PFSK-1 (cell line): ENCODE data around the gene IDH3G.

Experiments
- FOXP2 ChIP-seq: optimal IDR thresholded peaks from 2 replicates; pipeline ENCODE3; 2011; ENCODE audit warnings: borderline replicate concordance, control low read depth, inconsistent platforms; ENCODE audit not compliant: insufficient read depth; ENCODE audit errors: extremely low read length, extremely low read depth
- POLR2AphosphoS5 ChIP-seq: IDR thresholded peaks from 2 replicates; pipeline ENCODE4 v1.6.1; 2012; ENCODE audit warnings: low read depth, mild to moderate bottlenecking, control low read depth, low read length, moderate library complexity
- SIN3A ChIP-seq: IDR thresholded peaks from 2 replicates; pipeline ENCODE4 v1.6.1; 2012; ENCODE audit warnings: mild to moderate bottlenecking, low read length, moderate library complexity, borderline replicate concordance; ENCODE audit not compliant: insufficient read depth
- TAF1 ChIP-seq: IDR thresholded peaks from 2 replicates; pipeline ENCODE4 v1.6.1; 2012; ENCODE audit warnings: low read length, control low read depth, borderline replicate concordance; ENCODE audit not compliant: insufficient read depth
- TF ChIP-seq, protein P1 (sequence below), 2 experiments: IDR thresholded peaks; 2 replicates each; pipeline versions ENCODE4 v1.6.1 to v1.8.0; 2011 to 2012; ENCODE audit warnings: low read depth in 2 of 2, low read length in 2 of 2, control low read depth in 1 of 2, inconsistent platforms in 1 of 2, mild to moderate bottlenecking in 1 of 2, moderate library complexity in 1 of 2; ENCODE audit not compliant: insufficient read depth in 1 of 2

Gene IDH3G

DNA sequence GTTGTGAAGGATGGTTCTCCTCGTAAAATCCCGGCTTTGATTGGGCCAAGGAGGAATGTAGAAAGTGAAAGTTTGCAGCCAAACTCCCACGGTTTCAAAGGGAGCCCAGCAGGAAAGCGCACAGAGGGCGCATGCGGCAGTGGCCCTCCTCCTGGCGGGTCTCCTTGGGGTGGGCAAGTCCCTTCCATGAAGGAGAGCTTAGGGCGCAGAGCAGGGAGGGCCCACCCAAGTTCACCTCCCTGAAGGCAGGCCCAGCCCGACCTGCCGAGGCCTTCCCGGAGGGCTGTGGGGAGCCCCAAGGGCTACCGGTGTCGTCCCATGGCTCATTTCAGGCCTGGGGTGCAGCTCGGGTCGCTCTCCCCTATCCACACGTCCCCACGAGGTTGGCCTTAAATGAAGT lies 34.1 kb upstream of the IDH3G start:
- TF ChIP-seq SIN3A = no peak
- TF ChIP-seq FOXP2 = no peak
- TF ChIP-seq POLR2AphosphoS5 = no peak
- TF ChIP-seq, protein P1, sequence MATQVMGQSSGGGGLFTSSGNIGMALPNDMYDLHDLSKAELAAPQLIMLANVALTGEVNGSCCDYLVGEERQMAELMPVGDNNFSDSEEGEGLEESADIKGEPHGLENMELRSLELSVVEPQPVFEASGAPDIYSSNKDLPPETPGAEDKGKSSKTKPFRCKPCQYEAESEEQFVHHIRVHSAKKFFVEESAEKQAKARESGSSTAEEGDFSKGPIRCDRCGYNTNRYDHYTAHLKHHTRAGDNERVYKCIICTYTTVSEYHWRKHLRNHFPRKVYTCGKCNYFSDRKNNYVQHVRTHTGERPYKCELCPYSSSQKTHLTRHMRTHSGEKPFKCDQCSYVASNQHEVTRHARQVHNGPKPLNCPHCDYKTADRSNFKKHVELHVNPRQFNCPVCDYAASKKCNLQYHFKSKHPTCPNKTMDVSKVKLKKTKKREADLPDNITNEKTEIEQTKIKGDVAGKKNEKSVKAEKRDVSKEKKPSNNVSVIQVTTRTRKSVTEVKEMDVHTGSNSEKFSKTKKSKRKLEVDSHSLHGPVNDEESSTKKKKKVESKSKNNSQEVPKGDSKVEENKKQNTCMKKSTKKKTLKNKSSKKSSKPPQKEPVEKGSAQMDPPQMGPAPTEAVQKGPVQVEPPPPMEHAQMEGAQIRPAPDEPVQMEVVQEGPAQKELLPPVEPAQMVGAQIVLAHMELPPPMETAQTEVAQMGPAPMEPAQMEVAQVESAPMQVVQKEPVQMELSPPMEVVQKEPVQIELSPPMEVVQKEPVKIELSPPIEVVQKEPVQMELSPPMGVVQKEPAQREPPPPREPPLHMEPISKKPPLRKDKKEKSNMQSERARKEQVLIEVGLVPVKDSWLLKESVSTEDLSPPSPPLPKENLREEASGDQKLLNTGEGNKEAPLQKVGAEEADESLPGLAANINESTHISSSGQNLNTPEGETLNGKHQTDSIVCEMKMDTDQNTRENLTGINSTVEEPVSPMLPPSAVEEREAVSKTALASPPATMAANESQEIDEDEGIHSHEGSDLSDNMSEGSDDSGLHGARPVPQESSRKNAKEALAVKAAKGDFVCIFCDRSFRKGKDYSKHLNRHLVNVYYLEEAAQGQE (IDR thresholded peaks at IDR 0.05; ENCODE audit: insufficient read depth in 1 of 2, low read depth in 2 of 2, low read length in 2 of 2) = no peak
- no peak for TF ChIP-seq TAF1

DNA sequence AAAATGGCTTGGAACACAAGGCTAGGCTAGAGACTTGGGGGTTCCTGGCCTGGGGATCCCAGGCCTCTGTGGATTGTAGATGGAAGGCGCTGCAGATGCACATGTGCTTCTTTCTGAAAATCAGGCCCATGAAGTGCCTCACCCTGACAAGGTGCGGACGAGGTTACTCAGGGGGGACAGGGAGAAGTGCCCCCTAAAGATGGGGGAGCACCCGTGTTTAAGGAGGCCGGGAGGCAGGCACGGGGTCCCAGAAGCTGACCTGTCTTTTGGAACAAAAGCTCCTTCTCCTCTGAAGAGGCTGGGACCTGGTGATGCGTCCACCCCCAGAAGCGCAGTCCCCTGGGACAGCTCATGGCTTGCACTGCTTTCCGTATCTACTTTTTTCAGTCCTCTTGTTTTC lies 33.7 kb upstream of the IDH3G start:
- TF ChIP-seq SIN3A (no peak), POLR2AphosphoS5 (no peak), FOXP2 (no peak), TAF1 (no peak)
- TF ChIP-seq, protein P1 (IDR thresholded peaks at IDR 0.05; ENCODE audit: insufficient read depth in 1 of 2, low read depth in 2 of 2, low read length in 2 of 2) = no peak

DNA sequence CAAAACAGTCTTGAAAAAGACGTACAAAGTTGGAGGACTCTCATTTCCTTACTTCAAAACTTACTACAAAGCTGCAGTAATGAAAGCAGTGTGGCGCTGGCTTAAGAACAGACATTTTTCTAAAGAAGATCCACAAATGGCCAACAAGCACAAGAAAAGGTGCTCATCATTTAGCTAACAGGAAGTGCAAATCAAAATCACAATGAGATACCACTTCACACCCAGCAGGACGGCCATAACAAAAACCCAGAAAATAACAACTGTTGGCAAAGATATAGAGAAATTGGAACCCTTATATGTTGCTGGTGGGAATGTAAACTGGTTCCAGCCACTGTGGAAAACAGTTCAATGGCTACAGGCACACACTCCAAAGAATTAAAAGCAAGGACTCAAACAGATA lies 32.8 kb upstream of the IDH3G start:
- TF ChIP-seq FOXP2 (no peak), TAF1 (no peak), POLR2AphosphoS5 (no peak), SIN3A (no peak)
- TF ChIP-seq, protein P1 (IDR thresholded peaks at IDR 0.05; ENCODE audit: insufficient read depth in 1 of 2, low read depth in 2 of 2, low read length in 2 of 2) = no peak

DNA sequence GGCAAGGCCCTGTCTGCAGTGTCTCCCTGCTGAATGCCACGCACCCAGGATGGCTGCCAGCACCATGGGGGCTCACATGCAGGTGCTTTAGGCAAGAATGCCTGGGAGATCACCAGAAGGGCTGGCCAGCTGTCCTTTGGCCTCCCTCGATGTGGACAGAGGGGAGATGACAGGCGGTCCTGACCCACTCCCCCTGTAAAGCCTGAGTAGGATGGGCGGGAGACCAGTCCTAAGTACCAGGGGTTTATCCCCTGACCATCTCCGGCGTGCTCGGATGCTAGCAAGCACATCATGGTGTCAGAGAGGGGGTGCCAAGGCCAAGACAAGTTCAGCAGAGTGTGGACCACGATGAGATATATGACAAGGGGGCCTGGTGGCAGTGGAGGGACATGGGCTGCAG lies 30.9 kb upstream of the IDH3G start:
- TF ChIP-seq TAF1 = no peak
- no peak for TF ChIP-seq POLR2AphosphoS5
- TF ChIP-seq FOXP2 = no peak
- TF ChIP-seq, protein P1 (IDR thresholded peaks at IDR 0.05; ENCODE audit: insufficient read depth in 1 of 2, low read depth in 2 of 2, low read length in 2 of 2) = no peak
- no peak for TF ChIP-seq SIN3A

DNA sequence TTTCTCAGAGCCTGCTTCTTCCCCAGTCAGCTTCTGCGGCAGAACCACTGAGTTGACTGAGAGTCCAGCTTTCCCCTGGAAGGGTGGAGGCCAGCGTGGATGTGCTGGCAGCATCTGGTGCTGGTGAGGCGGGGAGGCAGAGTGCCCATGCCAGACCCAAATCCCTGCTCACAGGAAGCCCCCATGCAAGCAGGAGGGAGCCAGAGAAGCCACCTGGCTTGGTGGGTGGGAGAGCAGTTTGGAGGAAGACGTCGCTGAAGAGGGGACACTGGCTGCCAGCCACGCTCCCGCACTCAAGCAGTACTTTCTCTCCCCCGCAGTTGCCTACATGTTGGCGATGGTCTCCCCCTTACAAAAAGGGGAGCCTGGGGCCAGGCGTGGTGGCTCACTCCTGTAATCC lies 30.2 kb upstream of the IDH3G start:
- TF ChIP-seq FOXP2 = no peak
- no peak for TF ChIP-seq SIN3A
- TF ChIP-seq, protein P1 (IDR thresholded peaks at IDR 0.05; ENCODE audit: insufficient read depth in 1 of 2, low read depth in 2 of 2, low read length in 2 of 2) = no peak
- no peak for TF ChIP-seq TAF1
- TF ChIP-seq POLR2AphosphoS5 = no peak
